ENCODE measurements around the gene ERC2.

DNA sequence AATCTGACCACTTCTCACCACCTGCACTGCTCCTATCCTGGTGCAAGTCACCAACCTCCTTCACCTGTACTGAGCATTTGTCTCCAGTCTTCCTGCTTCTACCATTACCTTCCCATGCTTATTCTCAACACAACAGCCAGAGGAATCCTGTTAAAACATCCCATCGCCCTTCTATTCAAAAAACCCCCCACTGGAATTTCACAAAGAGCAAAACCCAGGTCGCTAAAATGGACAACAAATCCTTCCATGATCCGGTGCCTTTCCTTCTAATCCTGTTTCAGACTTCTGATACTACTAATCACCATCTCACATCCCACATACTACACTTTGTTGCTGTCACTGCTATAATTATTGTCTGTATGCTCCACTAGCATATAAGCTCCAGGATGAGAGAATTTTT is 85.2 kb downstream of the ERC2 start:
- TF ChIP-seq, protein P1, sequence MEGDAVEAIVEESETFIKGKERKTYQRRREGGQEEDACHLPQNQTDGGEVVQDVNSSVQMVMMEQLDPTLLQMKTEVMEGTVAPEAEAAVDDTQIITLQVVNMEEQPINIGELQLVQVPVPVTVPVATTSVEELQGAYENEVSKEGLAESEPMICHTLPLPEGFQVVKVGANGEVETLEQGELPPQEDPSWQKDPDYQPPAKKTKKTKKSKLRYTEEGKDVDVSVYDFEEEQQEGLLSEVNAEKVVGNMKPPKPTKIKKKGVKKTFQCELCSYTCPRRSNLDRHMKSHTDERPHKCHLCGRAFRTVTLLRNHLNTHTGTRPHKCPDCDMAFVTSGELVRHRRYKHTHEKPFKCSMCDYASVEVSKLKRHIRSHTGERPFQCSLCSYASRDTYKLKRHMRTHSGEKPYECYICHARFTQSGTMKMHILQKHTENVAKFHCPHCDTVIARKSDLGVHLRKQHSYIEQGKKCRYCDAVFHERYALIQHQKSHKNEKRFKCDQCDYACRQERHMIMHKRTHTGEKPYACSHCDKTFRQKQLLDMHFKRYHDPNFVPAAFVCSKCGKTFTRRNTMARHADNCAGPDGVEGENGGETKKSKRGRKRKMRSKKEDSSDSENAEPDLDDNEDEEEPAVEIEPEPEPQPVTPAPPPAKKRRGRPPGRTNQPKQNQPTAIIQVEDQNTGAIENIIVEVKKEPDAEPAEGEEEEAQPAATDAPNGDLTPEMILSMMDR (IDR thresholded peaks at IDR 0.05) = no peak
- TF ChIP-seq POLR2AphosphoS5 (IDR thresholded peaks at IDR 0.05) = no peak
